ENCODE data around the gene XRN1.
"Not testable (repeated sequence)": the region's sequence is repeated elsewhere in the genome, so short reads cannot be mapped to it uniquely, and the experiment has no call there.

The XRN1 gene

GRCh38 chr3:142366434-142366833, 81.4 kb downstream of the XRN1 start:
- Histone ChIP-seq H3K9ac (ENCODE audit: low read depth, low read length) (no peak overlapping the region), H3K4me3 (ENCODE audit: low read depth, low read length) (no peak overlapping the region), H3K4me1 (ENCODE audit: control insufficient read depth, insufficient read depth, low read length) (no peaks in the 10 kb centered on the region), H3K36me3 (ENCODE audit: control insufficient read depth, insufficient read depth, low read length) (peaks cover 15% of the 10 kb centered on the region), H3K9me3 (ENCODE audit: control insufficient read depth, insufficient read depth, low read length) (no peaks in the 10 kb centered on the region), H3K27ac (ENCODE audit: low read depth, low read length) (no peak overlapping the region), H3K27me3 (ENCODE audit: control insufficient read depth, insufficient read depth, low read length) (no peaks in the 10 kb centered on the region)

GRCh38 chr3:142363936-142364467, 83.8 kb downstream of the XRN1 start:
- H3K9me3 ChIP-seq (ENCODE audit: control insufficient read depth, insufficient read depth, low read length) = no peaks in the 10 kb centered on the region
- H3K4me1 ChIP-seq (ENCODE audit: control insufficient read depth, insufficient read depth, low read length) = no peaks in the 10 kb centered on the region
- no peak overlapping the region for H3K4me3 ChIP-seq (ENCODE audit: low read depth, low read length)
- H3K36me3 ChIP-seq (ENCODE audit: control insufficient read depth, insufficient read depth, low read length) = peaks cover 9% of the 10 kb centered on the region
- H3K27ac ChIP-seq (ENCODE audit: low read depth, low read length) = no peak overlapping the region
- H3K9ac ChIP-seq (ENCODE audit: low read depth, low read length) = no peak overlapping the region
- no peaks in the 10 kb centered on the region for H3K27me3 ChIP-seq (ENCODE audit: control insufficient read depth, insufficient read depth, low read length)

GRCh38 chr3:142363433-142363832, 84.4 kb downstream of the XRN1 start:
- not testable (repeated sequence) for H3K9ac ChIP-seq (ENCODE audit: low read depth, low read length); H3K4me1 ChIP-seq (ENCODE audit: control insufficient read depth, insufficient read depth, low read length); H3K4me3 ChIP-seq (ENCODE audit: low read depth, low read length); H3K27ac ChIP-seq (ENCODE audit: low read depth, low read length); H3K27me3 ChIP-seq (ENCODE audit: control insufficient read depth, insufficient read depth, low read length); H3K9me3 ChIP-seq (ENCODE audit: control insufficient read depth, insufficient read depth, low read length); H3K36me3 ChIP-seq (ENCODE audit: control insufficient read depth, insufficient read depth, low read length)

- no peak overlapping the region for H3K4me3 ChIP-seq (ENCODE audit: low read depth, low read length)
- no peak overlapping the region for H3K27ac ChIP-seq (ENCODE audit: low read depth, low read length)
- no peak overlapping the region for H3K9ac ChIP-seq (ENCODE audit: low read depth, low read length)
- no peaks in the 10 kb centered on the region for H3K4me1 ChIP-seq (ENCODE audit: control insufficient read depth, insufficient read depth, low read length)
- H3K9me3 ChIP-seq (ENCODE audit: control insufficient read depth, insufficient read depth, low read length) = no peaks in the 10 kb centered on the region
- H3K27me3 ChIP-seq (ENCODE audit: control insufficient read depth, insufficient read depth, low read length) = no peaks in the 10 kb centered on the region
- H3K36me3 ChIP-seq (ENCODE audit: control insufficient read depth, insufficient read depth, low read length) = peaks cover 36% of the 10 kb centered on the region
Observed at GRCh38 chr3:142359367-142359766, 88.5 kb downstream of the XRN1 start.

- Histone ChIP-seq H3K9me3 (ENCODE audit: control insufficient read depth, insufficient read depth, low read length) (no peaks in the 10 kb centered on the region), H3K36me3 (ENCODE audit: control insufficient read depth, insufficient read depth, low read length) (peaks cover 33% of the 10 kb centered on the region), H3K4me3 (ENCODE audit: low read depth, low read length) (no peak overlapping the region), H3K27ac (ENCODE audit: low read depth, low read length) (no peak overlapping the region), H3K9ac (ENCODE audit: low read depth, low read length) (no peak overlapping the region), H3K27me3 (ENCODE audit: control insufficient read depth, insufficient read depth, low read length) (no peaks in the 10 kb centered on the region), H3K4me1 (ENCODE audit: control insufficient read depth, insufficient read depth, low read length) (no peaks in the 10 kb centered on the region)
Observed at GRCh38 chr3:142356818-142357217, 91.0 kb downstream of the XRN1 start.

GRCh38 chr3:142355692-142356091, 92.1 kb downstream of the XRN1 start:
- H3K4me3 ChIP-seq (ENCODE audit: low read depth, low read length) = no peak overlapping the region
- H3K27me3 ChIP-seq (ENCODE audit: control insufficient read depth, insufficient read depth, low read length) = no peaks in the 10 kb centered on the region
- H3K36me3 ChIP-seq (ENCODE audit: control insufficient read depth, insufficient read depth, low read length) = peaks cover 33% of the 10 kb centered on the region
- H3K9me3 ChIP-seq (ENCODE audit: control insufficient read depth, insufficient read depth, low read length) = no peaks in the 10 kb centered on the region
- no peaks in the 10 kb centered on the region for H3K4me1 ChIP-seq (ENCODE audit: control insufficient read depth, insufficient read depth, low read length)
- H3K9ac ChIP-seq (ENCODE audit: low read depth, low read length) = no peak overlapping the region
- no peak overlapping the region for H3K27ac ChIP-seq (ENCODE audit: low read depth, low read length)

- Histone ChIP-seq H3K9ac (ENCODE audit: low read depth, low read length) (no peak overlapping the region), H3K4me1 (ENCODE audit: control insufficient read depth, insufficient read depth, low read length) (no peaks in the 10 kb centered on the region), H3K27ac (ENCODE audit: low read depth, low read length) (no peak overlapping the region), H3K27me3 (ENCODE audit: control insufficient read depth, insufficient read depth, low read length) (no peaks in the 10 kb centered on the region), H3K9me3 (ENCODE audit: control insufficient read depth, insufficient read depth, low read length) (no peaks in the 10 kb centered on the region), H3K36me3 (ENCODE audit: control insufficient read depth, insufficient read depth, low read length) (peaks cover 35% of the 10 kb centered on the region), H3K4me3 (ENCODE audit: low read depth, low read length) (no peak overlapping the region)
Observed at GRCh38 chr3:142354076-142354475, 93.8 kb downstream of the XRN1 start.

GRCh38 chr3:142353571-142353970, 94.3 kb downstream of the XRN1 start:
- H3K9ac ChIP-seq (ENCODE audit: low read depth, low read length) = no peak overlapping the region
- peaks cover 35% of the 10 kb centered on the region for H3K36me3 ChIP-seq (ENCODE audit: control insufficient read depth, insufficient read depth, low read length)
- no peaks in the 10 kb centered on the region for H3K9me3 ChIP-seq (ENCODE audit: control insufficient read depth, insufficient read depth, low read length)
- no peaks in the 10 kb centered on the region for H3K4me1 ChIP-seq (ENCODE audit: control insufficient read depth, insufficient read depth, low read length)
- H3K27ac ChIP-seq (ENCODE audit: low read depth, low read length) = no peak overlapping the region
- H3K4me3 ChIP-seq (ENCODE audit: low read depth, low read length) = no peak overlapping the region
- H3K27me3 ChIP-seq (ENCODE audit: control insufficient read depth, insufficient read depth, low read length) = no peaks in the 10 kb centered on the region

GRCh38 chr3:142352698-142353097, 95.1 kb downstream of the XRN1 start:
- not testable (repeated sequence) for H3K27me3 ChIP-seq (ENCODE audit: control insufficient read depth, insufficient read depth, low read length); H3K4me1 ChIP-seq (ENCODE audit: control insufficient read depth, insufficient read depth, low read length); H3K4me3 ChIP-seq (ENCODE audit: low read depth, low read length); H3K27ac ChIP-seq (ENCODE audit: low read depth, low read length); H3K9me3 ChIP-seq (ENCODE audit: control insufficient read depth, insufficient read depth, low read length); H3K9ac ChIP-seq (ENCODE audit: low read depth, low read length)
- H3K36me3 ChIP-seq (ENCODE audit: control insufficient read depth, insufficient read depth, low read length) = peaks cover 35% of the 10 kb centered on the region

- Histone ChIP-seq H3K4me1 (ENCODE audit: control insufficient read depth, insufficient read depth, low read length) (no peaks in the 10 kb centered on the region), H3K9ac (ENCODE audit: low read depth, low read length) (no peak overlapping the region), H3K27me3 (ENCODE audit: control insufficient read depth, insufficient read depth, low read length) (no peaks in the 10 kb centered on the region), H3K9me3 (ENCODE audit: control insufficient read depth, insufficient read depth, low read length) (no peaks in the 10 kb centered on the region), H3K36me3 (ENCODE audit: control insufficient read depth, insufficient read depth, low read length) (peaks cover 11% of the 10 kb centered on the region), H3K4me3 (ENCODE audit: low read depth, low read length) (no peak overlapping the region), H3K27ac (ENCODE audit: low read depth, low read length) (no peak overlapping the region)
Observed at GRCh38 chr3:142348460-142348859, 99.4 kb downstream of the XRN1 start.

GRCh38 chr3:142337994-142338393, 109.8 kb downstream of the XRN1 start:
- H3K9ac ChIP-seq (ENCODE audit: low read depth, low read length) = no peak overlapping the region
- H3K27ac ChIP-seq (ENCODE audit: low read depth, low read length) = no peak overlapping the region
- no peaks in the 10 kb centered on the region for H3K36me3 ChIP-seq (ENCODE audit: control insufficient read depth, insufficient read depth, low read length)
- H3K27me3 ChIP-seq (ENCODE audit: control insufficient read depth, insufficient read depth, low read length) = no peaks in the 10 kb centered on the region
- no peak overlapping the region for H3K4me3 ChIP-seq (ENCODE audit: low read depth, low read length)
- no peaks in the 10 kb centered on the region for H3K9me3 ChIP-seq (ENCODE audit: control insufficient read depth, insufficient read depth, low read length)
- H3K4me1 ChIP-seq (ENCODE audit: control insufficient read depth, insufficient read depth, low read length) = no peaks in the 10 kb centered on the region

GRCh38 chr3:142332390-142332789, 115.4 kb downstream of the XRN1 start:
- no peak overlapping the region for H3K9ac ChIP-seq (ENCODE audit: low read depth, low read length)
- peaks cover 23% of the 10 kb centered on the region for H3K36me3 ChIP-seq (ENCODE audit: control insufficient read depth, insufficient read depth, low read length)

More at GRCh38 chr3:142332390-142332789, 115.4 kb downstream of the XRN1 start:
- Histone ChIP-seq H3K4me3 (ENCODE audit: low read depth, low read length) (no peak overlapping the region), H3K27me3 (ENCODE audit: control insufficient read depth, insufficient read depth, low read length) (no peaks in the 10 kb centered on the region), H3K9me3 (ENCODE audit: control insufficient read depth, insufficient read depth, low read length) (no peaks in the 10 kb centered on the region), H3K4me1 (ENCODE audit: control insufficient read depth, insufficient read depth, low read length) (no peaks in the 10 kb centered on the region), H3K27ac (ENCODE audit: low read depth, low read length) (no peak overlapping the region)

All from HUES48 (cell line).